Right atrium auricular region (tissue), 2 donors: ENCODE measurements around the gene CRYBB2. TPM values are rescaled to one million over a fixed set of nuclear protein-coding genes. Genes with fewer than 3 reads are reported as not detected.
"Not testable (repeated sequence)": the region's sequence is repeated elsewhere in the genome, so short reads cannot be mapped to it uniquely, and the experiment has no call there.

Experiments
- DNase-seq: peaks from one replicate; pipeline ENCODE4 v3.0.0-alpha.2; 2019; ENCODE audit warnings: low spot score
- H3K27ac ChIP-seq, 2 donors: fragments of 200-600 bp; sonication (generic); 1 replicate in 1 of 2; 2 replicates in 1 of 2; pipeline ENCODE4 v1.5.1; 2016 to 2019
- H3K27me3 ChIP-seq, 2 donors: fragments of 200-600 bp; sonication (generic); one replicate each; pipeline versions ENCODE4 v1.5.1 to v1.6.0; 2017 to 2019
- H3K36me3 ChIP-seq: fragments of 200-600 bp; sonication (generic); one replicate; pipeline ENCODE4 v1.5.1; 2016
- H3K4me1 ChIP-seq, 2 donors: fragments of 200-600 bp; sonication (generic); one replicate each; pipeline versions ENCODE4 v1.5.1 to v1.6.0; 2017 to 2019
- H3K4me3 ChIP-seq, 2 donors: fragments of 200-600 bp; sonication (generic); 1 replicate in 1 of 2; 2 replicates in 1 of 2; pipeline ENCODE4 v1.5.1; 2017 to 2019; ENCODE audit warnings: mild to moderate bottlenecking in 1 of 2, moderate library complexity in 1 of 2
- H3K9me3 ChIP-seq, 2 donors: fragments of 200-600 bp; sonication (generic); one replicate each; pipeline ENCODE4 v1.5.1; 2019
- CTCF ChIP-seq, 2 donors: fragments of 200-600 bp; sonication (generic); IDR thresholded peaks; one replicate each; pipeline ENCODE4 v1.5.1; 2019; ENCODE audit warnings: antibody characterized with exemption in 2 of 2
- total RNA-seq, 2 donors: library from RNA; depleted of rRNA; stranded (reverse); fragments of >200 nt; gene quantifications; one replicate each; pipeline ENCODE4 v1.1.0, GENCODE V29; 2016

Gene CRYBB2
- total RNA-seq, 2 donors from 2014 or later = not detected

GRCh38 chr22:25176175-25176574, 43.3 kb upstream of the CRYBB2 start:
- no peak for DNase-seq
- no peaks in the 10 kb centered on the region for H3K27me3 ChIP-seq
- H3K36me3 ChIP-seq = peaks cover 41% of the 10 kb centered on the region
- H3K4me3 ChIP-seq = no peak overlapping the region
- no peaks in the 10 kb centered on the region for H3K4me1 ChIP-seq
- peaks cover 0 to 8% of the 10 kb centered on the region in 2 donors for H3K9me3 ChIP-seq
- H3K27ac ChIP-seq = no peak overlapping the region
- TF ChIP-seq CTCF (IDR thresholded peaks at IDR 0.05) = no peak

- no peak for TF ChIP-seq CTCF (IDR thresholded peaks at IDR 0.05)
- DNase-seq = no peak
- H3K4me3 ChIP-seq = no peak overlapping the region
- no peak overlapping the region for H3K27ac ChIP-seq
- H3K36me3 ChIP-seq = peaks cover 44% of the 10 kb centered on the region
- no peaks in the 10 kb centered on the region for H3K4me1 ChIP-seq
- H3K9me3 ChIP-seq = peaks cover 0 to 8% of the 10 kb centered on the region in 2 donors
- no peaks in the 10 kb centered on the region for H3K27me3 ChIP-seq
Measured at GRCh38 chr22:25176799-25177198, 42.6 kb upstream of the CRYBB2 start.

GRCh38 chr22:25177226-25177625, 42.2 kb upstream of the CRYBB2 start:
- DNase-seq = no peak
- no peak for TF ChIP-seq CTCF (IDR thresholded peaks at IDR 0.05)
- Histone ChIP-seq H3K27ac (no peak overlapping the region), H3K4me1 (no peaks in the 10 kb centered on the region), H3K36me3 (peaks cover 44% of the 10 kb centered on the region), H3K27me3 (no peaks in the 10 kb centered on the region), H3K4me3 (no peak overlapping the region), H3K9me3 (peaks cover 0 to 8% of the 10 kb centered on the region in 2 donors)

- no peak overlapping the region for H3K27ac ChIP-seq
- H3K4me1 ChIP-seq = no peaks in the 10 kb centered on the region
- H3K27me3 ChIP-seq = no peaks in the 10 kb centered on the region
- peaks cover 44% of the 10 kb centered on the region for H3K36me3 ChIP-seq
- DNase-seq = no peak
- no peak overlapping the region for H3K4me3 ChIP-seq
- TF ChIP-seq CTCF (IDR thresholded peaks at IDR 0.05) = no peak
- H3K9me3 ChIP-seq = peaks cover 0 to 8% of the 10 kb centered on the region in 2 donors
Measured at GRCh38 chr22:25177895-25178294, 41.5 kb upstream of the CRYBB2 start.

GRCh38 chr22:25178348-25178747, 41.1 kb upstream of the CRYBB2 start:
- H3K9me3 ChIP-seq, H3K4me3 ChIP-seq, DNase-seq, H3K4me1 ChIP-seq, H3K27me3 ChIP-seq, H3K27ac ChIP-seq: not testable (repeated sequence)
- peaks cover 44% of the 10 kb centered on the region for H3K36me3 ChIP-seq

GRCh38 chr22:25178869-25179631, 40.4 kb upstream of the CRYBB2 start:
- H3K36me3 ChIP-seq = peaks cover 44% of the 10 kb centered on the region
- not testable (repeated sequence) for H3K27me3 ChIP-seq, H3K9me3 ChIP-seq, H3K27ac ChIP-seq, H3K4me1 ChIP-seq, DNase-seq, H3K4me3 ChIP-seq
